ENCODE results near the gene GRK2. TPM values are rescaled to one million over a fixed set of nuclear protein-coding genes. Genes with fewer than 3 reads are reported as not detected.

GRK2 gene
- total and polyA plus RNA-seq, 9 of the 15 experiments (the other 6 are each of a cell fraction or from before 2014, with no cell fraction given): 0.24 to 95.8 (median 56.5) TPM

- Histone ChIP-seq H3K36me3 (ENCODE audit: control insufficient read depth, insufficient read depth, low read length) (peaks cover 73% of the 10 kb centered on the region; the same call in 2 of the 3 replicates), H3K9me3 (replicated peaks; ENCODE audit: control insufficient read depth, insufficient read depth, low read depth, low read length) (no peaks in the 10 kb centered on the region), H4K20me1 (replicated peaks; ENCODE audit: control insufficient read depth, insufficient read depth, low read length) (no peaks in the 10 kb centered on the region), H3K27ac (ENCODE audit: extremely low read depth, low read depth, low read length) (peak overlapping the region; percentile 93), H2AFZ (ENCODE audit: low read depth, low read length) (peak overlapping the region; percentile 87), H3K4me2 (ENCODE audit: insufficient read depth, low read length) (peak overlapping the region; percentile 91), H3K4me1 (replicated peaks in 1 of 2; ENCODE audit: control insufficient read depth in 2 of 2, insufficient read depth in 2 of 2, low read length in 2 of 2) (peaks cover 15 to 56% of the 10 kb centered on the region in 2 experiments), H3K4me3 (peak overlapping the region; percentile 71), H3K79me2 (ENCODE audit: control insufficient read depth, insufficient read depth, low read length) (peaks cover 15% of the 10 kb centered on the region), H3K9me1 (ENCODE audit: control insufficient read depth, insufficient read depth, low read length) (no peaks in the 10 kb centered on the region), H3K9ac (ENCODE audit: insufficient read depth in 1 of 2, low read depth in 2 of 2, low read length in 2 of 2) (peak overlapping the region; percentile 86 to 95), H3K27me3 (ENCODE audit: control insufficient read depth in 2 of 2, insufficient read depth in 2 of 2, low read length in 2 of 2) (no peaks in the 10 kb centered on the region)
- in situ Hi-C loops (cut with MboI) (no loop called here), intact Hi-C loops (cut with micrococcal nuclease) (loop anchor here (1.0 to 2.0 kb wide), 3 partner anchors 11 to 28 kb away; partner anchors contain the start of gene GRK2)
- WGBS (ENCODE audit: insufficient coverage, low coverage, missing lambda C conversion rate): under 1% methylated on average over 55 of the region's 87 CpGs
- DNase-seq (ENCODE audit: extremely low read depth in 1 of 4, low spot score in 3 of 4) (peak; percentile 90 to 94 (median 92)), FAIRE-seq (peak; percentile 95), ATAC-seq (peak; percentile 86)
- ChIA-PET POLR2A (interaction anchor here (0.7 to 3.4 kb wide), 6 partner anchors 9 to 120 kb away, joined by 3 to 29 read pairs (median 6); no protein-coding TSS in a partner anchor), CTCF (ENCODE audit: low intra/inter-chr PET ratio) (interaction anchor here (0.6 to 1.8 kb wide), 3 partner anchors 22 to 69 kb away, joined by 3 to 9 read pairs (median 5); no protein-coding TSS in a partner anchor)
- BruUV-seq (replicated peaks): no TSS peak
- TF ChIP-seq ZNF592 (IDR thresholded peaks at IDR 0.05) (0 out of 2 replicates have a peak, but pooled peaks have one; percentile 77), NBN (IDR thresholded peaks at IDR 0.05; ENCODE audit: low read depth) (0 out of 2 replicates have a peak, but pooled peaks have one; percentile 61), SIN3B (IDR thresholded peaks at IDR 0.05; ENCODE audit: low read depth) (peak; percentile 64), GABPA (tag; conservative IDR thresholded peaks at IDR 0.05; ENCODE audit: low read depth) (peak; percentile 94), ERF (CRISPR knock-in tag; IDR thresholded peaks at IDR 0.05) (peak; percentile 67; the same call in 1 of the 2 replicates), CBFA2T3 (IDR thresholded peaks at IDR 0.05) (0 out of 2 replicates have a peak, but pooled peaks have one; percentile 8), SP2 (IDR thresholded peaks at IDR 0.05; ENCODE audit: extremely low read depth, low read depth, low read length, poor library complexity, severe bottlenecking) (no peak), POLR2H (tag; IDR thresholded peaks at IDR 0.05; ENCODE audit: low read depth) (peak; percentile 79), GATAD2B (IDR thresholded peaks at IDR 0.05; ENCODE audit: borderline replicate concordance) (peak; percentile 96), ZNF184 (CRISPR knock-in tag; IDR thresholded peaks at IDR 0.05) (no peak), CCAR2 (IDR thresholded peaks at IDR 0.05; ENCODE audit: low read depth, low read length) (no peak), ATF7 (IDR thresholded peaks at IDR 0.05) (0 out of 2 replicates have a peak, but pooled peaks have one; percentile 54), RB1 (IDR thresholded peaks at IDR 0.05; ENCODE audit: low read depth) (peak; percentile 69), DLX4 (CRISPR knock-in tag; IDR thresholded peaks at IDR 0.05) (no peak), NCOA1 (IDR thresholded peaks at IDR 0.05; ENCODE audit: low read depth) (peak; percentile 58; the same call in 1 of the 2 replicates)
- TF ChIP-seq, protein P1, sequence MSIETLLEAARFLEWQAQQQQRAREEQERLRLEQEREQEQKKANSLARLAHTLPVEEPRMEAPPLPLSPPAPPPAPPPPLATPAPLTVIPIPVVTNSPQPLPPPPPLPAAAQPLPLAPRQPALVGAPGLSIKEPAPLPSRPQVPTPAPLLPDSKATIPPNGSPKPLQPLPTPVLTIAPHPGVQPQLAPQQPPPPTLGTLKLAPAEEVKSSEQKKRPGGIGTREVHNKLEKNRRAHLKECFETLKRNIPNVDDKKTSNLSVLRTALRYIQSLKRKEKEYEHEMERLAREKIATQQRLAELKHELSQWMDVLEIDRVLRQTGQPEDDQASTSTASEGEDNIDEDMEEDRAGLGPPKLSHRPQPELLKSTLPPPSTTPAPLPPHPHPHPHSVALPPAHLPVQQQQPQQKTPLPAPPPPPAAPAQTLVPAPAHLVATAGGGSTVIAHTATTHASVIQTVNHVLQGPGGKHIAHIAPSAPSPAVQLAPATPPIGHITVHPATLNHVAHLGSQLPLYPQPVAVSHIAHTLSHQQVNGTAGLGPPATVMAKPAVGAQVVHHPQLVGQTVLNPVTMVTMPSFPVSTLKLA (conservative IDR thresholded peaks at IDR 0.05): peak in 1 of 2 experiments; percentile 81; a peak in 3 of 4 replicates
These were observed 22.4 kb downstream of the GRK2 start for GRCh38 chr11:67288452-67289225.

Data from K562 (cell line).